ENCODE data around the gene SPP1.
"Not testable (repeated sequence)": the region's sequence is repeated elsewhere in the genome, so short reads cannot be mapped to it uniquely, and the experiment has no call there.

Gene SPP1

DNA sequence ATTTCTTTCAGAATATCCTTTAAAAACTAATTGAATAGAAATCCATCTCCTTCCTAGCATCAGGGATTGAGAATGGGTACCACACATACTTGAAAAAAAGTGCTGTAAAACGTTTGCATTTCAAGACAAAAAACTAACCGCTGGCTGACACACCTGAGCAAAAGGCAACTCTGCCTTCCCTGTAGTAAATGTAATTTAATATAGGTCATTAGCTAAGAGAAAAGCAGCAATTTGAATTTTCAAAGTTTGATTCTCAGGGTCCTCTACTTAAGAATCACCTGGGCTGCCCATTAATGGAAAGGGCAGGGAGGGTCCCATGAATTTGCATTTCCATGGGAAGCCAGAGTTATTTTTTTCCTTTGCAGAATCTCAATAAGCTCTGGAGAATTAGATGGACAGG, 40.5 kb upstream of the SPP1 start:
- Histone ChIP-seq H2AFZ (ENCODE audit: low read depth, low read length) (no peak overlapping the region), H3K9me3 (ENCODE audit: insufficient read depth, low read length, severe bottlenecking) (no peaks in the 10 kb centered on the region), H3K4me1 (ENCODE audit: insufficient read depth, low read length) (no peaks in the 10 kb centered on the region), H3K36me3 (ENCODE audit: insufficient read depth, low read length) (no peaks in the 10 kb centered on the region), H3K79me2 (ENCODE audit: insufficient read depth, low read length) (no peaks in the 10 kb centered on the region), H3K27ac (ENCODE audit: low read length) (no peak overlapping the region), H3K27me3 (ENCODE audit: insufficient read depth, low read length, poor library complexity) (no peaks in the 10 kb centered on the region), H3K4me3 (ENCODE audit: low read depth in 1 of 2, low read length in 2 of 2) (no peak overlapping the region), H3K9ac (ENCODE audit: low read depth, low read length) (no peak overlapping the region), H3K4me2 (ENCODE audit: insufficient read depth, low read length) (no peak overlapping the region), H4K20me1 (ENCODE audit: insufficient read depth, low read length) (no peaks in the 10 kb centered on the region)
- DNase-seq: no peak
- no peak for ATAC-seq (ENCODE audit: insufficient read depth, low read depth)
- no peak for TF ChIP-seq EZH2 (IDR thresholded peaks at IDR 0.05; ENCODE audit: borderline replicate concordance, low read depth, low read length, severe bottlenecking)
- TF ChIP-seq, protein P1, sequence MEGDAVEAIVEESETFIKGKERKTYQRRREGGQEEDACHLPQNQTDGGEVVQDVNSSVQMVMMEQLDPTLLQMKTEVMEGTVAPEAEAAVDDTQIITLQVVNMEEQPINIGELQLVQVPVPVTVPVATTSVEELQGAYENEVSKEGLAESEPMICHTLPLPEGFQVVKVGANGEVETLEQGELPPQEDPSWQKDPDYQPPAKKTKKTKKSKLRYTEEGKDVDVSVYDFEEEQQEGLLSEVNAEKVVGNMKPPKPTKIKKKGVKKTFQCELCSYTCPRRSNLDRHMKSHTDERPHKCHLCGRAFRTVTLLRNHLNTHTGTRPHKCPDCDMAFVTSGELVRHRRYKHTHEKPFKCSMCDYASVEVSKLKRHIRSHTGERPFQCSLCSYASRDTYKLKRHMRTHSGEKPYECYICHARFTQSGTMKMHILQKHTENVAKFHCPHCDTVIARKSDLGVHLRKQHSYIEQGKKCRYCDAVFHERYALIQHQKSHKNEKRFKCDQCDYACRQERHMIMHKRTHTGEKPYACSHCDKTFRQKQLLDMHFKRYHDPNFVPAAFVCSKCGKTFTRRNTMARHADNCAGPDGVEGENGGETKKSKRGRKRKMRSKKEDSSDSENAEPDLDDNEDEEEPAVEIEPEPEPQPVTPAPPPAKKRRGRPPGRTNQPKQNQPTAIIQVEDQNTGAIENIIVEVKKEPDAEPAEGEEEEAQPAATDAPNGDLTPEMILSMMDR (IDR thresholded peaks at IDR 0.05; ENCODE audit: borderline replicate concordance, extremely low read depth, low read length, poor library complexity, severe bottlenecking): no peak

DNA sequence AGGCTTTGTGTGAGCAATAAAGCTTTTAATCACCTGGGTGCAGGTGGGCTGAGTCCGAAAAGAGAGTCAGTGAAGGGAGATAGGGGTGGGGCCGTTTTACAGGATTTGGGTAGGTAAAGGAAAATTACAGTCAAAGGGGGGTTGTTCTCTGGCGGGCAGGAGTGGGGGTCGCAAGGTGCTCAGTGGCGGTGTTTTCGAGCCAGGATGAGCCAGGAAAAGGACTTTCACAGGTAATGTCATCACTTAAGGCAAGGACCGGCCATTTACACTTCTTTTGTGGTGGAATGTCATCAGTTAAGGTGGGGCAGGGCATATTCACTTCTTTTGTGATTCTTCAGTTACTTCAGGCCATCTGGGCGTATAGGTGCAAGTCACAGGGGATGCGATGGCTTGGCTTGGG, 39.6 kb upstream of the SPP1 start:
- H2AFZ ChIP-seq (ENCODE audit: low read depth, low read length); H3K4me2 ChIP-seq (ENCODE audit: insufficient read depth, low read length); DNase-seq; H3K79me2 ChIP-seq (ENCODE audit: insufficient read depth, low read length); H3K4me3 ChIP-seq (ENCODE audit: low read depth in 1 of 2, low read length in 2 of 2); H3K9ac ChIP-seq (ENCODE audit: low read depth, low read length); H3K9me3 ChIP-seq (ENCODE audit: insufficient read depth, low read length, severe bottlenecking); H3K27me3 ChIP-seq (ENCODE audit: insufficient read depth, low read length, poor library complexity); H3K4me1 ChIP-seq (ENCODE audit: insufficient read depth, low read length); H4K20me1 ChIP-seq (ENCODE audit: insufficient read depth, low read length); H3K36me3 ChIP-seq (ENCODE audit: insufficient read depth, low read length); H3K27ac ChIP-seq (ENCODE audit: low read length); ATAC-seq (ENCODE audit: insufficient read depth, low read depth): not testable (repeated sequence)

DNA sequence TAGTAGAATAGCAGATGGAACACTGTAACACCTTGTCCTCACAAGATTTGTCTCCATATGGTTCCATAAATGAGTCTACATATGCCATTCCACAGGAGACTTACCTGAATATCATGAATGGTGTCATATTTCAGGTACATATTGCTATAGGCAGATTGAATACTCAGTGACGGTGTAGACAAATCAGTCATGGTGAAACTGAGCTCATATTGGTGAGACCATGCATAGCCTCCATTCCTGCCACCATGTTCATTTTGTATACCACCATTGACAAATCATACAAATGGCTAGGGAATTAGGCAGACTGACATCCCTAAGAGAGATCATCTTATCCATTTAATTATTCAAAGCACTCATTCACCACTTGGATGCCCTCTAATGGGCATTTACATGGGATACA, 38.0 kb upstream of the SPP1 start:
- DNase-seq: no peak
- Histone ChIP-seq H3K4me1 (ENCODE audit: insufficient read depth, low read length) (no peaks in the 10 kb centered on the region), H3K9me3 (ENCODE audit: insufficient read depth, low read length, severe bottlenecking) (no peaks in the 10 kb centered on the region), H3K79me2 (ENCODE audit: insufficient read depth, low read length) (no peaks in the 10 kb centered on the region), H4K20me1 (ENCODE audit: insufficient read depth, low read length) (no peaks in the 10 kb centered on the region), H3K27ac (ENCODE audit: low read length) (no peak overlapping the region), H2AFZ (ENCODE audit: low read depth, low read length) (no peak overlapping the region), H3K9ac (ENCODE audit: low read depth, low read length) (no peak overlapping the region), H3K4me2 (ENCODE audit: insufficient read depth, low read length) (no peak overlapping the region), H3K4me3 (ENCODE audit: low read depth in 1 of 2, low read length in 2 of 2) (no peak overlapping the region), H3K27me3 (ENCODE audit: insufficient read depth, low read length, poor library complexity) (no peaks in the 10 kb centered on the region), H3K36me3 (ENCODE audit: insufficient read depth, low read length) (no peaks in the 10 kb centered on the region)
- TF ChIP-seq EZH2 (IDR thresholded peaks at IDR 0.05; ENCODE audit: borderline replicate concordance, low read depth, low read length, severe bottlenecking): no peak
- TF ChIP-seq, protein P1 (IDR thresholded peaks at IDR 0.05; ENCODE audit: borderline replicate concordance, extremely low read depth, low read length, poor library complexity, severe bottlenecking): no peak
- no peak for ATAC-seq (ENCODE audit: insufficient read depth, low read depth)

DNA sequence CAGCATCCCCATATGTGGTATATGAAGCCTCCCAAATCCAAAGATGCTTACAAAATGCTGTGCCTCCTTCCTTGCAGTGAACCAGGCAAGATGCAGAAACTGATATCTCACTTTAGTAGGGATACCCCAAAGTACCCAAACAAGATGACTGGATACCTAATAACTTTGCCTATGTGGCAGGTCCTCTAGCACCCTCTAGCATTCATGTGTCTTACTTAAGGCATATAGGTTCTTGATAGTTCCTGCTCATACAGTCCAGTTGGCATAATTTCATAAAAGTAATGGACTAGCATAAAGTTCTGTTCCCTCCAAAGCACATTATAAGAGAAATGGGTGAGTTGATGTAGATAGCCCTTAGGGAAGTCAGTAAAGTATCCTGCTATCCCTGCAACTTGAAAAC, 36.8 kb upstream of the SPP1 start:
- no peak for TF ChIP-seq EZH2 (IDR thresholded peaks at IDR 0.05; ENCODE audit: borderline replicate concordance, low read depth, low read length, severe bottlenecking)
- TF ChIP-seq, protein P1 (IDR thresholded peaks at IDR 0.05; ENCODE audit: borderline replicate concordance, extremely low read depth, low read length, poor library complexity, severe bottlenecking): no peak
- Histone ChIP-seq H4K20me1 (ENCODE audit: insufficient read depth, low read length) (no peaks in the 10 kb centered on the region), H3K9me3 (ENCODE audit: insufficient read depth, low read length, severe bottlenecking) (no peaks in the 10 kb centered on the region), H3K27ac (ENCODE audit: low read length) (no peak overlapping the region), H3K4me1 (ENCODE audit: insufficient read depth, low read length) (no peaks in the 10 kb centered on the region), H3K9ac (ENCODE audit: low read depth, low read length) (no peak overlapping the region), H2AFZ (ENCODE audit: low read depth, low read length) (no peak overlapping the region), H3K79me2 (ENCODE audit: insufficient read depth, low read length) (no peaks in the 10 kb centered on the region), H3K4me3 (ENCODE audit: low read depth in 1 of 2, low read length in 2 of 2) (no peak overlapping the region), H3K36me3 (ENCODE audit: insufficient read depth, low read length) (no peaks in the 10 kb centered on the region), H3K4me2 (ENCODE audit: insufficient read depth, low read length) (no peak overlapping the region), H3K27me3 (ENCODE audit: insufficient read depth, low read length, poor library complexity) (no peaks in the 10 kb centered on the region)
- ATAC-seq (ENCODE audit: insufficient read depth, low read depth): no peak
- no peak for DNase-seq
